H9 (cell line): Measurements from ENCODE around the gene PI16. TPM values are rescaled to one million over a fixed set of nuclear protein-coding genes. Genes with fewer than 3 reads are reported as not detected.
A peak's percentile ranks its signal among the peaks of the same experiment; 100 is the strongest.

Experiments
- DNase-seq: peaks from one replicate; pipeline ENCODE4 v3.0.0-alpha.2; 2017
- H2AFZ ChIP-seq: one replicate; pipeline ENCODE4 v1.6.1; 2013; ENCODE audit warnings: mild to moderate bottlenecking, low read length, control low read depth, moderate library complexity
- H2AK5ac ChIP-seq: 2 replicates; pipeline ENCODE4 v1.6.1; 2013; ENCODE audit warnings: low read length, control low read depth, mixed read lengths; ENCODE audit not compliant: insufficient read length
- H2BK120ac ChIP-seq: one replicate; pipeline ENCODE4 v1.6.1; 2013; ENCODE audit warnings: low read depth, mild to moderate bottlenecking, low read length, control low read depth, inconsistent platforms; ENCODE audit not compliant: poor library complexity, severe bottlenecking
- H2BK12ac ChIP-seq: 2 replicates; pipeline ENCODE4 v1.6.1; 2013; ENCODE audit warnings: low read length, control low read depth, mixed read lengths, low read depth; ENCODE audit not compliant: insufficient read length
- H2BK15ac ChIP-seq: 2 replicates; pipeline ENCODE4 v1.6.1; 2013; ENCODE audit warnings: low read depth, low read length, control low read depth
- H2BK20ac ChIP-seq: one replicate; pipeline ENCODE4 v1.6.1; 2013; ENCODE audit warnings: low read depth, mild to moderate bottlenecking, low read length, control low read depth, inconsistent platforms; ENCODE audit not compliant: poor library complexity, severe bottlenecking
- H2BK5ac ChIP-seq: 2 replicates; pipeline ENCODE4 v1.6.1; 2013; ENCODE audit warnings: low read length, control low read depth, mixed read lengths; ENCODE audit not compliant: insufficient read length
- H3K14ac ChIP-seq: 2 replicates; pipeline ENCODE4 v1.6.1; 2013; ENCODE audit warnings: low read length, control low read depth; ENCODE audit not compliant: insufficient read depth
- H3K18ac ChIP-seq: 2 replicates; pipeline ENCODE4 v1.6.1; 2013; ENCODE audit warnings: low read depth, mild to moderate bottlenecking, mixed read lengths, low read length, control low read depth; ENCODE audit not compliant: insufficient read length
- H3K23ac ChIP-seq: 2 replicates; pipeline ENCODE4 v1.6.1; 2013; ENCODE audit warnings: low read length, control low read depth, mixed read lengths, low read depth; ENCODE audit not compliant: insufficient read length
- H3K23me2 ChIP-seq: 2 replicates; pipeline ENCODE4 v1.6.1; 2013; ENCODE audit warnings: low read depth, mild to moderate bottlenecking, mixed read lengths, low read length, control low read depth; ENCODE audit not compliant: insufficient read length, poor library complexity, severe bottlenecking
- H3K27ac ChIP-seq: 2 replicates; pipeline ENCODE4 v1.5.1; 2013; ENCODE audit warnings: low read length, control low read depth, mixed read lengths, low read depth; ENCODE audit not compliant: insufficient read length
- H3K27me3 ChIP-seq: 2 replicates; pipeline ENCODE4 v1.6.1; 2013; ENCODE audit warnings: low read length, control low read depth, inconsistent platforms; ENCODE audit not compliant: insufficient read depth
- H3K4ac ChIP-seq: 2 replicates; pipeline ENCODE4 v1.6.1; 2013; ENCODE audit warnings: low read depth, mild to moderate bottlenecking, control low read depth, inconsistent platforms, low read length, moderate library complexity
- H3K4me1 ChIP-seq: 2 replicates; pipeline ENCODE4 v1.6.1; 2013; ENCODE audit warnings: low read length, control low read depth, inconsistent platforms; ENCODE audit not compliant: insufficient read depth
- H3K4me2 ChIP-seq: 2 replicates; pipeline ENCODE4 v1.6.1; 2013; ENCODE audit warnings: low read length, control low read depth, mixed read lengths; ENCODE audit not compliant: insufficient read length, insufficient read depth
- H3K56ac ChIP-seq: 2 replicates; pipeline ENCODE4 v1.6.1; 2013; ENCODE audit warnings: low read depth, mild to moderate bottlenecking, mixed read lengths, low read length, control low read depth; ENCODE audit not compliant: insufficient read length
- H3K79me1 ChIP-seq: 2 replicates; pipeline ENCODE4 v1.6.1; 2013; ENCODE audit warnings: low read depth, mild to moderate bottlenecking, moderate library complexity, low read length, control low read depth, inconsistent platforms; ENCODE audit not compliant: insufficient read depth, poor library complexity, severe bottlenecking
- H3K79me2 ChIP-seq: 2 replicates; pipeline ENCODE4 v1.6.1; 2013; ENCODE audit warnings: low read length, control low read depth, inconsistent platforms; ENCODE audit not compliant: insufficient read depth
- H3K9ac ChIP-seq: 2 replicates; pipeline ENCODE4 v1.6.1; 2013; ENCODE audit warnings: low read length, control low read depth, mixed read lengths; ENCODE audit not compliant: insufficient read length; ENCODE audit errors: extremely low read depth
- H3K9me3 ChIP-seq: one replicate; pipeline ENCODE4 v1.6.1; 2013; ENCODE audit warnings: low read depth, low read length, inconsistent platforms; ENCODE audit not compliant: control insufficient read depth
- H3T11ph ChIP-seq: one replicate; pipeline ENCODE4 v1.6.1; 2013; ENCODE audit warnings: mild to moderate bottlenecking, low read length, control low read depth, inconsistent platforms
- H4K20me1 ChIP-seq: one replicate; pipeline ENCODE4 v1.6.1; 2013; ENCODE audit not compliant: control insufficient read depth, insufficient read length, insufficient read depth
- H4K5ac ChIP-seq: 2 replicates; pipeline ENCODE4 v1.6.1; 2013; ENCODE audit warnings: low read depth, mild to moderate bottlenecking, mixed read lengths, low read length, control low read depth; ENCODE audit not compliant: insufficient read length
- H4K8ac ChIP-seq: replicated peaks from 2 replicates; pipeline ENCODE4 v1.6.1; 2013; ENCODE audit warnings: low read length, control low read depth, mixed read lengths, low read depth; ENCODE audit not compliant: insufficient read length
- H4K91ac ChIP-seq: 2 replicates; pipeline ENCODE4 v1.6.1; 2013; ENCODE audit warnings: low read depth, mild to moderate bottlenecking, moderate library complexity, mixed read lengths, low read length, control low read depth; ENCODE audit not compliant: insufficient read length
- H3K27ac Mint-ChIP-seq, 3 experiments: 2 replicates in 2 of 3; 3 replicates in 1 of 3; pipeline ENCODE4 v1.8.0; 2020 to 2021; ENCODE audit warnings: mixed read lengths in 3 of 3, mild to moderate bottlenecking in 1 of 3, moderate library complexity in 1 of 3
- H3K27me3 Mint-ChIP-seq: 2 replicates; pipeline ENCODE4 v1.8.0; 2021; ENCODE audit warnings: low read depth, mild to moderate bottlenecking, moderate library complexity, mixed read lengths
- H3K36me3 Mint-ChIP-seq, 3 experiments: 2 replicates in 2 of 3; 3 replicates in 1 of 3; pipeline ENCODE4 v1.8.0; 2020 to 2021; ENCODE audit warnings: low read depth in 3 of 3, mixed read lengths in 3 of 3; ENCODE audit not compliant: insufficient read depth in 1 of 3
- H3K4me1 Mint-ChIP-seq, 2 experiments: 2 replicates each; pipeline ENCODE4 v1.8.0; 2020; ENCODE audit warnings: mixed read lengths in 2 of 2
- H3K4me3 Mint-ChIP-seq, 2 experiments: 2 replicates in 1 of 2; 3 replicates in 1 of 2; pipeline ENCODE4 v1.8.0; 2020 to 2021; ENCODE audit warnings: mild to moderate bottlenecking in 2 of 2, mixed read lengths in 2 of 2, moderate library complexity in 1 of 2
- H3K9me3 Mint-ChIP-seq, 2 experiments: 2 replicates in 1 of 2; 3 replicates in 1 of 2; pipeline ENCODE4 v1.8.0; 2020; ENCODE audit warnings: mild to moderate bottlenecking in 2 of 2, mixed read lengths in 2 of 2, moderate library complexity in 1 of 2
- WGBS: extraction: QIAGEN DNeasy Blood & Tissue Kit; methylation state at CpG from one replicate; pipeline ENCODE4 v1.1.7; 2013; ENCODE audit warnings: missing lambda C conversion rate, low lambda C conversion rate, mixed read lengths; ENCODE audit not compliant: insufficient read length; ENCODE audit errors: extremely low coverage; 5-methylcytosine and 5-hydroxymethylcytosine counted together
- total RNA-seq: library from RNA; stranded (reverse); gene quantifications from 2 replicates; pipeline ENCODE4 v1.2.1, GENCODE V29; 2021
- TF ChIP-seq, protein P1 (sequence below): fragments of 200-600 bp; sonication (generic); conservative IDR thresholded peaks from 3 replicates; pipeline ENCODE4 v1.8.0; 2021; ENCODE audit warnings: antibody characterized with exemption, mild to moderate bottlenecking

Gene PI16
- total RNA-seq, 1 experiment from 2014 or later: not detected

DNA sequence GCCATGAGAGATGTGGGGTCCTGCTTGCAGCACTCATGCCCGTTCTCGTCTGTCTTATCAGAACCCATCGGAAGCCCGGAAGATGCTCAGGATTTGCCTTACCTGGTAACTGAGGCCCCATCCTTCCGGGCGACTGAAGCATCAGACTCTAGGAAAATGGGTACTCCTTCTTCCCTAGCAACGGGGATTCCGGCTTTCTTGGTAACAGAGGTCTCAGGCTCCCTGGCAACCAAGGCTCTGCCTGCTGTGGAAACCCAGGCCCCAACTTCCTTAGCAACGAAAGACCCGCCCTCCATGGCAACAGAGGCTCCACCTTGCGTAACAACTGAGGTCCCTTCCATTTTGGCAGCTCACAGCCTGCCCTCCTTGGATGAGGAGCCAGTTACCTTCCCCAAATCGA, 8.3 kb downstream of the PI16 start:
- Histone ChIP-seq H4K91ac (no peak overlapping the region), H3K79me2 (no peaks in the 10 kb centered on the region), H4K5ac (no peak overlapping the region), H4K8ac (no peak overlapping the region), H3K9ac (no peak overlapping the region), H2BK12ac (no peak overlapping the region), H4K20me1 (no peaks in the 10 kb centered on the region), H3K14ac (no peak overlapping the region), H3K9me3 (no peaks in the 10 kb centered on the region), H3K27me3 (no peaks in the 10 kb centered on the region), H2BK120ac (no peak overlapping the region), H3K4ac (no peak overlapping the region), H2AK5ac (no peak overlapping the region), H2AFZ (no peak overlapping the region), H3K4me1 (no peaks in the 10 kb centered on the region), H3K27ac (no peak overlapping the region), H3K56ac (no peak overlapping the region), H3K79me1 (no peaks in the 10 kb centered on the region), H3K23ac (no peak overlapping the region), H3K4me2 (no peak overlapping the region), H2BK5ac (no peak overlapping the region), H3K23me2 (no peaks in the 10 kb centered on the region), H3T11ph (no peak overlapping the region), H2BK15ac (no peak overlapping the region), H3K18ac (no peak overlapping the region), H2BK20ac (no peak overlapping the region)
- H3K27me3 Mint-ChIP-seq: no peaks in the 10 kb centered on the region
- H3K27ac Mint-ChIP-seq: peak overlapping the region; percentile 41 to 97 (median 44); a peak in 6 of 7 replicates
- WGBS: no CpG with 5 or more reads among the region's 12 CpGs
- peaks cover 17% of the 10 kb centered on the region in 2 experiments for H3K4me1 Mint-ChIP-seq
- peak; percentile 93 for DNase-seq
- H3K9me3 Mint-ChIP-seq: no peaks in the 10 kb centered on the region
- peak overlapping the region in 1 of 2 experiments; percentile 51; a peak in 2 of 5 replicates for H3K4me3 Mint-ChIP-seq
- TF ChIP-seq, protein P1, sequence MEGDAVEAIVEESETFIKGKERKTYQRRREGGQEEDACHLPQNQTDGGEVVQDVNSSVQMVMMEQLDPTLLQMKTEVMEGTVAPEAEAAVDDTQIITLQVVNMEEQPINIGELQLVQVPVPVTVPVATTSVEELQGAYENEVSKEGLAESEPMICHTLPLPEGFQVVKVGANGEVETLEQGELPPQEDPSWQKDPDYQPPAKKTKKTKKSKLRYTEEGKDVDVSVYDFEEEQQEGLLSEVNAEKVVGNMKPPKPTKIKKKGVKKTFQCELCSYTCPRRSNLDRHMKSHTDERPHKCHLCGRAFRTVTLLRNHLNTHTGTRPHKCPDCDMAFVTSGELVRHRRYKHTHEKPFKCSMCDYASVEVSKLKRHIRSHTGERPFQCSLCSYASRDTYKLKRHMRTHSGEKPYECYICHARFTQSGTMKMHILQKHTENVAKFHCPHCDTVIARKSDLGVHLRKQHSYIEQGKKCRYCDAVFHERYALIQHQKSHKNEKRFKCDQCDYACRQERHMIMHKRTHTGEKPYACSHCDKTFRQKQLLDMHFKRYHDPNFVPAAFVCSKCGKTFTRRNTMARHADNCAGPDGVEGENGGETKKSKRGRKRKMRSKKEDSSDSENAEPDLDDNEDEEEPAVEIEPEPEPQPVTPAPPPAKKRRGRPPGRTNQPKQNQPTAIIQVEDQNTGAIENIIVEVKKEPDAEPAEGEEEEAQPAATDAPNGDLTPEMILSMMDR: no peak
- H3K36me3 Mint-ChIP-seq: peaks cover 2 to 15% (median 3%) of the 10 kb centered on the region in 3 experiments; a peak in 6 of 7 replicates
